Sciatic nerve (tissue), 1 donor: ENCODE data around the gene WDR3. TPM values are rescaled to one million over a fixed set of nuclear protein-coding genes. Genes with fewer than 3 reads are reported as not detected.

ENCODE experiments used
- total RNA-seq: library from RNA; stranded (reverse); fragmentation: NEBNext Ultra II Directional; extraction: Animal tissue kit (Norgen Biotek cat#: 25700); gene quantifications from one replicate; pipeline ENCODE4 v1.2.1, GENCODE V29; 2021
- donor health status: DM: no; HTN: no; CAD: no.

The WDR3 gene
- total RNA-seq, 1 donor from 2014 or later, result 18.5 TPM

Other genes with a start within 250 kb of the WDR3 start
- 29.2 TPM for gene GDAP2, start 118 bp upstream of the WDR3 start, total RNA-seq